Coronary artery (tissue), 2 donors: Measurements from ENCODE around the gene PHF2.

Source experiments
- DNase-seq: peaks from one replicate; pipeline ENCODE4 v3.0.0-alpha.2; 2017; ENCODE audit warnings: low spot score
- H3K27ac ChIP-seq, 2 donors: fragments of 200-600 bp; sonication (generic); one replicate each; pipeline ENCODE4 v1.5.1; 2016 to 2019
- H3K4me3 ChIP-seq: fragments of 200-600 bp; sonication (generic); 2 replicates; pipeline ENCODE4 v1.5.1; 2016; ENCODE audit warnings: mild to moderate bottlenecking, moderate library complexity
- TF ChIP-seq, protein P1 (sequence below): fragments of 200-600 bp; sonication (generic); IDR thresholded peaks from one replicate; pipeline ENCODE4 v1.5.1; 2019; ENCODE audit warnings: antibody characterized with exemption

Gene PHF2

DNA sequence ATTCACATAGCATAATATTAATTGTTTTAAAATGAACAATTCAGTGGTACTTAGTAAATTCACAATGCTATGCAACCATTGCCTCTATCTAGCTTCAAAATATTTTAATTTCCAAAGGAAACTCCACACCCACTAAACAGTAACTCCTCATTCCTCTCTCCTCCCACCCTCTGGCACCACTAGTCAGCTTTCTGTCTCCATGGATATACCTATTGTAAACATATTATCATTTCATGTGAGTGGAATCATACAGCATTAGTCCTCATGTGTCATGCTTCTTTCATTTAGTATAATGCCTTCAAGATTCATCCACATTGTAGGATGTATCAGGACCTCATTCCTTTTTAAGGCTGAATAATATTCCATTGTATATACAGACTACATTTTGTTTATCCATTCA, 48.6 kb downstream of the PHF2 start:
- DNase-seq: no peak
- TF ChIP-seq, protein P1, sequence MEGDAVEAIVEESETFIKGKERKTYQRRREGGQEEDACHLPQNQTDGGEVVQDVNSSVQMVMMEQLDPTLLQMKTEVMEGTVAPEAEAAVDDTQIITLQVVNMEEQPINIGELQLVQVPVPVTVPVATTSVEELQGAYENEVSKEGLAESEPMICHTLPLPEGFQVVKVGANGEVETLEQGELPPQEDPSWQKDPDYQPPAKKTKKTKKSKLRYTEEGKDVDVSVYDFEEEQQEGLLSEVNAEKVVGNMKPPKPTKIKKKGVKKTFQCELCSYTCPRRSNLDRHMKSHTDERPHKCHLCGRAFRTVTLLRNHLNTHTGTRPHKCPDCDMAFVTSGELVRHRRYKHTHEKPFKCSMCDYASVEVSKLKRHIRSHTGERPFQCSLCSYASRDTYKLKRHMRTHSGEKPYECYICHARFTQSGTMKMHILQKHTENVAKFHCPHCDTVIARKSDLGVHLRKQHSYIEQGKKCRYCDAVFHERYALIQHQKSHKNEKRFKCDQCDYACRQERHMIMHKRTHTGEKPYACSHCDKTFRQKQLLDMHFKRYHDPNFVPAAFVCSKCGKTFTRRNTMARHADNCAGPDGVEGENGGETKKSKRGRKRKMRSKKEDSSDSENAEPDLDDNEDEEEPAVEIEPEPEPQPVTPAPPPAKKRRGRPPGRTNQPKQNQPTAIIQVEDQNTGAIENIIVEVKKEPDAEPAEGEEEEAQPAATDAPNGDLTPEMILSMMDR: no peak
- Histone ChIP-seq H3K4me3 (no peak overlapping the region), H3K27ac (no peak overlapping the region)

DNA sequence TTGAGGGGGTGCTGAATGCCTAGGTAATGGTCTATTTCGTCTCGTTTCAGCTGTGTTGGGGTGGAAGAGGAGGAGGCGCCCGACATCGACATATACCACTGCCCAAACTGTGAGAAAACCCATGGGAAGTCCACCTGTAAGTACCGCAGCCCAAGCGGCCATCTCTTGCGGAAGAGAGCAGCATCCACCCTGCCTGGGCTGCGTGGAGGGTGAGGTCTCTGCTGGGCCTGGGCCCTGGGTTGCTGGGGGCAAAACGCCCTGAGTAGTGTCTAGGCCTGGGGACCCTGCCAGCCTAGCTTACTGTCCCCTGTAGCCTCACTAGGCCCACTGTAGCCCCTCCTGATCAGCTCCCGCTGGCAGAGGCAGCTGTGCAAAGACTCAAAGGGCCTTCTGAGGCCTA, 53.5 kb downstream of the PHF2 start:
- TF ChIP-seq, protein P1: no peak
- Histone ChIP-seq H3K4me3 (no peak overlapping the region), H3K27ac (no peak overlapping the region)
- no peak for DNase-seq

DNA sequence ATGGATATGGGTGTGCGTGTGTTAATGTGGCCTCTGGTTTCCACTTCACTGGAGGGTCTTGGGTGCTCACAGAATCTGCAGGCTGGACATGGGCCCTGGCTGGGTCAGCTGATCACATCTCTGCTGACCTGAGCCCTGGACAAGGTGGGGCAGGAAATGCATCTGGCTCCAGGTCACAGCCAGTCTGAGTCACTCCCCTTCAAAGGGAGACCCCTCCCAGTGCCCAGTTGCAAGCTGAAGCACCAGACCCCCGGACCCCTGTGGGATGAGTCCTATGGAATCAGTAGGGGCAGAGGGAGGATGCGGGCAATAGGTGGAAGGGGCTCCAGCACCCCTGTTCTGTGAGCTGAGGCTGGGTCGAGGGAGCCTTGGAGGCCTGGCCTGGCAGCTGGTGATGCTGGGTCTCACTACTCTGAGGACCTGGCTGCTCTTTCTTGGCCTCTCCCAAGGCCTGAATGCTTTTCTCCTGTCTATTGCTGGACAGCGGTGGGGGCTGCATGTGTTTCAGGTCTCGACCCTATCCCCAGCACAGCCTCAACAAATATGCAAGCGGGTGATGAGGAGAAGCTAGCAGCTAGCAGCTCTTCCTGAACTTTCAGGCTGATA, 54.5 kb downstream of the PHF2 start:
- H3K27ac ChIP-seq: no peak overlapping the region
- DNase-seq: no peak
- TF ChIP-seq, protein P1: no peak

DNA sequence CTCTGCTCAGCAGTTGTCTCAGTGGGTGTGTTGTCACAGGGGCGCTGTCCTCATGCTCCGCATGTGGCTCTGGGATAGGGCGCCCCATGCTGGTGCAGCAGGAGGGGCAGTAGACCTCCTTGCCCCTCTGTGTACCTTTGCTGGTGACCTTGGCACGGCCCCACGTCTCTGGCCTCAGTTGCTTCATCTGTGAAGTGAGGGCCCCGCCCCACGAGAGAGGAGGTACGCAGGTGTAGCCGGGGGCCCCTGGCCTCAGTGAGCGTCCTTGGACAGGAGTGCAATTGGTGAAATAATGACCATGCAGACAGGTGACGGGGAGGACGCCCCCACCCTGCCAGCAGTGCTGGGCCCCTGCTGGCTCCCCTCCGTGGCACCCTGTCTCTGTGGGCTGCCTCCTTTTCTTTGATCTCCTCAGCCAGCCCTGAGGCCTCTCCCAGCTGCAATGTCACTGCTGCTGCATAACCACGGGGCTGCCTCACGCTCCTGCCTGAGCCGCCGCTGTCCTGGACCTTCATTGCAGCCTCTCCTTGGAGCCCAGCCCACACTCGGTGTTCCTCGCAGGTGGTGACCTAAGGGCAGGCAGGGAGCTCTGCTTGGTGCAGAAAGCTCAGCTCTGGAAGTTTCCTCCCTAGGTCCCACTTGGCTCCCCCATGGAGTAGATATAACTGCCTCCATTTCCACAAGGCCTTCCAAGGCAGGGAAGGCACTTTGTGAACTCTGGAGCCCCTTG, 57.3 kb downstream of the PHF2 start:
- TF ChIP-seq, protein P1: no peak
- no peak for DNase-seq
- Histone ChIP-seq H3K27ac (no peak overlapping the region), H3K4me3 (no peak overlapping the region)

More for the DNA sequence above, 54.5 kb downstream of the PHF2 start:
- H3K4me3 ChIP-seq: no peak overlapping the region

DNA sequence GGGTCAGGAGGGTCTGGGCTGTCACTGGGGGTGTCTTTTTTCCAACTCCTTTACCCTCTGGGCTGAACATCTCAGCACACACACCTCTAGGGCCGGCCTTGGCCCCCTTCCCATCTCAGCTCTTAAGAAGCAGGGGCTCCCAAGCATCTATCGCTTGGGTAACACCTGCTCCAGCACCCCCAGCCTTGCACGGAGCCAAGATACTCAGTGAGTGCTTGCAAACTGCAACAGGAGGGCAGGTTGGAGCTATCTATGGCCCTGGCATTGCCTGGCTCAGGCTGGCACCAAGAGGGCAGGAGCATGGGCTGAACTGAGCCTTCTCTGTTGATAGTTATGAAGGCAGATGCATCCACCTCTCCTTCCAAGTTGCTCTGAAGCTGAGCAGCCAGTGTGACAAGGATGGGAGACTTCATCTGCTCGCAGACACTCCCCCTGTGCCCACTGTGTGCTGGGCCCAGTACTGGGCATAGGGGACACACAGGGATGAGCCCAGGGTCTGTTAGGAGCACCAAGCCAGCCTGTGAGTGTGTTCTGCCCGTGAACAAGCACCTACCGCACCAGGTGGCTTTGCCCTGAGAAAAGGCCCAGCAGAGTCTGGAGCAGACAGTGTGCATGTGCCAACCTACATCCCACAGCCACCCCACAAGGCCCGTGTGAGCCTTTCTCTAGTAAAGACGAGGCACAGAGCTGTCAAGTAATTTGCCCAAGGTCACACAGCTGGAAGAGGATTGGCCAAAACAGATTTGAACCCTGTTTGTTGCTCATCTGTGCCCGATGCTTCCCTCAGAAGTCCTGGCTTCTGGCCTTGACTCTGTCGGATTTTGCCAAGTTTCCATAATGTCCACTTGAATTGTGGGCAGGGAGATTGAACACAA, 58.2 kb downstream of the PHF2 start:
- DNase-seq: peak; percentile 26
- H3K27ac ChIP-seq: no peak overlapping the region
- TF ChIP-seq, protein P1: no peak
- H3K4me3 ChIP-seq: no peak overlapping the region

DNA sequence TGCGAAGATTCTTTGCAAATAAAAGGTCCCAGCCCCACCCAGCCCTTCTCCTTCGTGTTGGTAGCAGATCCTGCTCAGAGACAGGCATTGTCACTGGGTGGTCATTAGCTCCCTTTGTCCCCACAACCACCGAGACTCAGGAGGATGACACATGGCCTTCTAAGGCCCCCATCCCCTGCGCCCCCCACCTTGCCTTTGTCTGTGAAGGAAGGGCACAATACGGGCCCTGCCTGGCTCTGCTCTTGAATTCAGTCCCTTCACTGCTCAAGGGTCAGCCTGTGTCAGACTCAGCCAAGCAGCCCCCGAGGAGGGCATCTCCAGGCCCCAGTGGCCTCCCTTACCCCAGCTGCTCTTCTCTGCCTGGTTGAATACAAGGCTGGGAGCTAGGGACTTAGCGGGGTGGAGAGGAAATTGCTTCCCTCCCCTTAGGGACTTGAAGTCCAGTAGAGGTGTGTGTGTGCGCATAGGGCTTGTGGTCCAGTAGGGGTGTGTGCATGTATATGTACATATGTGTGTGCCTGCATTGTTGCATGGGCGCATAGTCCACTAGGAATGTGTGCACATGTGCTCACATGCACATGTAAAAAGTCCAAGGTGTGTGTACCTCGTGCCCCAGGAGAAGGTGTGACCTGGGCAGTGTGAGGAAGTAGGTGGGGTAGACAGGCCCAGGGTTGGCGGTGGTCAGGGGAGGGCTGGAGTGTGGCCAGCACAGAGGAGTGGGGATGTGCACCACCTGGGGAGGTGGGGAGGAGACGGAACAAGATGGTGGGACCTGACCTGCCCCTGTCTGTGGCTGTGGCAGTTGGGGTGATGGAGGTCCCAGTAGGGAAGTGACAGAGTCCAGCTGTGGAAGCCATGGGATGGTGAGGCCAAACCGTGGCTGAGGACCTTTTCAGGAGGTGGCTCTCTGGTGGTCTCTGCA, 59.1 kb downstream of the PHF2 start:
- peak; percentile 49 for DNase-seq
- Histone ChIP-seq H3K4me3 (no peak overlapping the region), H3K27ac (no peak overlapping the region)
- TF ChIP-seq, protein P1: no peak
